GM21717 (cell line): ENCODE measurements around the gene RBM17.
"Not testable (repeated sequence)": the region's sequence is repeated elsewhere in the genome, so short reads cannot be mapped to it uniquely, and the experiment has no call there.

Experiments
- ATAC-seq: cut with Tn5 transposase; IDR thresholded peaks from one replicate; pipeline ENCODE4 v1.9.1; 2021; ENCODE audit warnings: mild to moderate bottlenecking, moderate library complexity; ENCODE audit not compliant: unreplicated experiment

The RBM17 gene

GRCh38 chr10:6151087-6151977 is 62.5 kb downstream of the RBM17 start:
- peak; percentile 77 for ATAC-seq

GRCh38 chr10:6153845-6154244 is 65.0 kb downstream of the RBM17 start:
- ATAC-seq: no peak

GRCh38 chr10:6154566-6154965 is 65.7 kb downstream of the RBM17 start:
- ATAC-seq: no peak

GRCh38 chr10:6158276-6158675 is 69.4 kb downstream of the RBM17 start:
- no peak for ATAC-seq

- no peak for ATAC-seq
Measured at GRCh38 chr10:6161921-6162320, 73.1 kb downstream of the RBM17 start.

GRCh38 chr10:6162589-6163356 is 73.9 kb downstream of the RBM17 start:
- no peak for ATAC-seq

GRCh38 chr10:6163364-6164270 is 74.8 kb downstream of the RBM17 start:
- peak; percentile 94 for ATAC-seq

- ATAC-seq: no peak
Measured at GRCh38 chr10:6164271-6165095, 75.6 kb downstream of the RBM17 start.

- no peak for ATAC-seq
Measured at GRCh38 chr10:6165221-6165725, 76.4 kb downstream of the RBM17 start.

GRCh38 chr10:6165933-6166332 is 77.1 kb downstream of the RBM17 start:
- not testable (repeated sequence) for ATAC-seq
